Measurements from ENCODE around the gene TCP10L.
"Not testable (repeated sequence)": the region's sequence is repeated elsewhere in the genome, so short reads cannot be mapped to it uniquely, and the experiment has no call there.

TCP10L gene

DNA sequence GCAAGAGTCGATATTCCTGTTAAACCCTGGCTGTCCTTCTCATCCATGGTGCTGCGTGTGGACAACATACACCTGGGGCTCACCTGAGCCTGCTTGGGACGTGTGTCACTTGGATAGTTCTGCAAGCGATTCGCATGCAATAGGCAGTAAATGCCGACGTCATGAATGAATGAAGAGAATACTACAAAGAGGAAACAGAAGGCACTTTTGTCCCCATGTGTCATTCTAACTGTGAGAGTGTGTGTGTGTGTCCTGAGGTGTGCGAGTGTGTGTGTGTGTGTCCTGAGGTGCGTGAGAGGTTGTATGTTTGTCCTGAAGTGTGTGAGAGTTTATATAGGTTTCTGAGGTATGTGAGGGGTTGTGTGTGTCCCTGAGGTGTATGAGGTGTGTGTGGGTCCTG lies 647 bp upstream of the TCP10L start:
- DNase-seq (ENCODE audit: low read depth), result no peak

DNA sequence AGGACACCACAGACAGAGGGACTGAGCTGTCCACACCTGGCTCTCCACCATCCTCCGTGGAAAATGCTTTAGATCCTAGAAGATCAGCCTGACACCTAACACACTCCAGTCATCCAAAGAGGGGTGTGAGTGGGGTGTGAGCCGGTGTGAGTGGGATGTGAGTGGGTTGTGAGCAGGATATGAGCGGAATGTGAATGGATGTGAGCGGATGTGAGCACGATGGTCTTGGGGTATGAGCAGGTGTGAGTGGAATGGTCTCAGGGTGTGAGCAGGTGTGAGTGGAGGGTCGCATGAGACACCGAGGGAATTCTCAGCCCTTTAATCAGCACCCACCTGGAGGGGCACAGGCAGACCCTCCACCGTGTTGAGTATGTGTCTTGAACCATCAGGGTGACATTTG lies 851 bp downstream of the TCP10L start:
- no peak for DNase-seq (ENCODE audit: low read depth)

DNA sequence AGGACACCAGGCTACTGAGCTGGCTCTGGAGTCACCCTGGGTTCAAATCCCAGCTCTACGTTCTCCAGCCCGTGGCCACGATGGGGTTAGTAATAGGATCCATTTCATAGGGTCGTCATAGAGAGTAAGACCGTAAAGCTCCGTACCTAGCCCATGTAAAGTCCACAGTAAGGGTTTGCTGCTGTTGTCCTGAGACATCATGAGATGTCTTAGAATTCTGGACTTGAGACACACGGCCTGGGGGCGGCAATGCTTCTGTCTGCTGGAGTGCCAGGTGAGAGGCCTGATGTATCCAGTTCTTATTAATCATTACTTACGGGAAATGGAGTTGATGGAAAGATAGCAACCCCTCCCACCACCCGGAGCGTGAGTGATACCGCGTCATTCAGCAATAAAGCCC lies 3.6 kb downstream of the TCP10L start:
- DNase-seq (ENCODE audit: low read depth), result no peak

DNA sequence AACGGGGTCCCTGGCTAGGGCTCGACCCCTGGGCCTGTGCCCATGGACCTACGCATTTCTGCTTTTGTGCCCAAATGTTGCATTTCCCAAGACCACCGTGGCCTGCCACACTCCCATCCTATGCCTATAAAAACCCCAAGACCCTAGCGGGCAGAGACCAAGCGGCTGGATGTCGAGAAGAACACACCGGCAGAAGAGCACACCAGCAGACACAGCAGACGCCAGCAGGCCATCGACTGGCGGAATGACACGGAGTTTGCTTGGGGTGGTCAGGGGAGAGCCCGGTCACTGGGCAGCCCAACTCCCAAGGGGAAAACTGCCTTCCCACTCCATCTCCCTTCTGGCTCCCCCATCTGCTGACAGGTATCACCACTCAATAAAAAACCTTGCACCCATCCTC lies 4.4 kb downstream of the TCP10L start:
- no peak for DNase-seq (ENCODE audit: low read depth)

DNA sequence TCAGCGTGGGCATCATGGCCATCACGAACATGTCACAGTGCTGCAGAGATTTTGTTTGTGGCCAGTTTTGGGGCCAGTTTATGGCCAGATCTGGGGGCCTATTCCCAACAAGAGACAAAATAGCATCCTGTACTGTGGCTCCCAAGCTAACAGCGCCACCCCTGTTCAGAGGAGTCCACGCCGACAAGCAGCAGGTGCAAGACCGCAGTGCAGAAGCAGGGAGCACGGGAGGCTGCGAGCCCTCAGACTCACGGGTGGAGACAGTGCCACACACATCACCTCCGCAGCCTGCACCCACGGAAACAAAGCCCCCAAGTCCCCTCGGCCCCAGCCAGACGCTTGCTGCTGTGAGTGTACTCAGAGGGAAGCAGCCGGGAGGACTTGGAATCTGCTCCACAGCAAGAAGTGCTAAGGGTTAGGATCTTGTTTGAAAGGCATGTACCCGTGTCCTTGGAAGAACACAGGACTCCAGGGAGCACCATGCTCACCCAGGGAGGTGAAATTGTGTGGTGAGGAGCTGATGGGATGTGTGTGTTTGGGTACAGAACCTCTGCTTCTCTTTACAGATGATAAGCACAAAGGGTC lies 7.1 kb downstream of the TCP10L start:
- no peak for DNase-seq (ENCODE audit: low read depth)

DNA sequence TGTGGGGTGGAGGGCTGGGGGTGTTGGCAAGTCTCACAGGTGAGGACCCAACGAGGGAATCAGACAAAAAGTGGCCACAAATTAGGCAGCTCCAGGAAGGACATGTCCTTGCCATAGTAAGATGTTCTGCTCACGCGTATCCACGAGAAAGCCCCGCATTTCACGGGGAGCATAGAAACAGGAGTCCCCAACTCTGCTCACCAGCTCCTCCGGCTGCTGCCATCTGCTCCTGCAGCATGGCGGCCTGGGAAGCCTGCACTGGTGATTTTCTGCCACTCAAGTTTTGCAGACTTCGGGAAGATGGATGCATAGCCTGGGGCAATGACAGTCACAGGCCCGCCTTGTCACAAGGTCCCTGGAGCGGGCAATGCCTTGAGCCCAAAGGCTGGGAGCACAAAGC lies 9.3 kb downstream of the TCP10L start:
- DNase-seq (ENCODE audit: low read depth), result no peak

DNA sequence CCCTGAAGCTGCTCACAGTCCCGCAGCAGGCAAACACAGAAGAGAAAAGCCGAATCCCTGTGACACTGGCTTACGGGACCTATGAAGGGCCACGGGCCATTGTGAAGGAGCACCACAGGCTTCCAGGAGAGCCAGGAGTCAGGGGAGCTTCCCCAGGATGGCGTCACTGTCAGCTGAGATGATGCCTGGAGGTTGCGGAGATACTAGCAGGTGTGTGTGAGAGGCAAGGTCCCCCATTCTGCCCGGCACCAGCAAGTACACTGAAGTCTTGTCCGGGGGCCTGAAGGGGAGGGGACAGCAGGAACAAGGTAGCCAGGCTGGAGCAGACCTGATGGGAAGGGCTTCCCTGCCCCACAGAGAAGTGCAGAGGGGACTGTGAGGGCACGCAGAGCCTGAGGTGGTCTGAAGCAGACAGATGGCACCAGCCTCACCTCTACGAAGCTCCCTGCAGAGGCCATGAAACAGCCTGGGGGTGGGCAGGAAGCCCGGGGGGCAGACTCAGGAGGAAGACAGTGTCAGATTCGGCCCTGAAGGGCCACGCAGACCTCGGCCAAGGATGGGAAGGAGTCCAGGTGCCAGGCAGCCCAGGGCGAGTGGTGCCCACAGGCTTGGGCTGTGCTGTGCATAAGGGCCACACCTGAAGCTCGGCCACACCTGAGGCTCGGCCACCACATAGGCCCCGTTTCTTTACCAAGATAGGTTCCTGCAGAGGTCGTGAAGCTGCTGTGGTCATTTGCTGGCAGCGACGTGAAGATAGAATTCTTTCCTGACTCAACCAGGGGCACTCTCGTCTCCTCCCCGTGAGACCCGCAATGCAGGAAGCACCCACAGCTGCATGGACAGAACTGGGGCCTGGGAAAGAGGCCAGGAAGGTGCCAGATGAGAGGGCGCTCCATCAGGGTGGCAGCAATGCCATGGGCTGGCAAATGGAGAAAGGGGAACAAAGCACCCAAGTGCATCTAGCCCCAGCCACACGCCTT lies 10.1 kb downstream of the TCP10L start:
- no peak for DNase-seq (ENCODE audit: low read depth)

DNA sequence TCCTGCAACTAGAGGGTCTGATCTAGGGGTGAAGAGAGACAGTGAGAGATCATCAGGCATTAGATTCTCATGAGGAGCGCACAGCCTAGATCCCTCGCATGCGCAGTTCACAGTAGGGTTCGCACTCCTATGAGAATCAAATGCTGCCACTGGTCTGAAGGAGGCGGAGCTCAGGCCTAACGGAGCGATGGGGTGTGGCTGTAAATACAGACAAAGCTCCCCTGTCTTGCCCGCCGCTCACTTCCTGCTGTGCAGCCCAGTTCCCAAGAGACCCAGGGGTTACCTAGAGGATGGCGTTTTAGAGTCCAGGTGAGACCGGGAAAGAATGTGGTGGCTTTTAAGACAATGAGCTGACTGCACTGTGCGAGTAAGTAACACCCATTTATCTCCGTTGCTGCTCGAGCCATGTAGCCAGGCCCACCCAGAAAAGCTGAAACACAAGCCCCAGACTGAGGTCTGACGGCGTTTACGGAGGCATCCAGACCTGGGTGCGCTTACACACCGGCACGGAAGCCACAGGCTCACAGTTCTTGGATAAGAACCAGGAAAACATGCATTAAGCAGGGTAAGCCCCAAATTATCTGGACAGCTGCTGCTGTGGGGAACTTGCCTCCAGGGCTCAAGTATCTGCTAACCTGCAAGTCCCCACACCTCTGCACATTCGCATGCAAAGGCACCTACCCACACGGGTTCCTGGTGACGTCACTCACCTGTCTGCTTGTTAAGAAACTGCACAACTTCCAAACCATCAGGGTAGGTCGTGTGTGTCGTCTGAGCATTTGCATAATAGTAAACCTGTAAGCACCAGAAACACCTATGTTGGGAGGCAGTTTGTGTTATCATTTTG lies 12.5 kb downstream of the TCP10L start:
- DNase-seq (ENCODE audit: low read depth), result no peak

DNA sequence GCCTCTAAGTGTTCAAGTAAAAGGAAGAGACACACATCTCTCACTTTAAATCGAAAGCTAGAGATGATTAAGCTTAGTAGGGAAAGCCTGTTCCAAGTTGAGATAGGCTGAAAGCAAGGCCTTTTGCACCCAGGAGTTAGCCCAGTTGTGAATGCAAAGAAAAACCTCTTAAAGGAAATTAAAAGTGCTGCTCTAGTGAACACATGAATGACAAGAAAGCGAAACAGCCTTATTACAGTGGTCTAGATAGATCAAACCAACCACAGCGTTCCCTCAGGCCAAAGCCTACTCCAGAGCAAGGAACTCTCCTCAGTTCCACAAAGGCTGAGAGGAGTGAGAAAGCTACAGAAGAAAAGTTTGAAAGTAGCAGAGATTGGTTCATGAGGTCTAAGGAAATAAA lies 14.9 kb downstream of the TCP10L start:
- no peak for DNase-seq (ENCODE audit: low read depth)

DNA sequence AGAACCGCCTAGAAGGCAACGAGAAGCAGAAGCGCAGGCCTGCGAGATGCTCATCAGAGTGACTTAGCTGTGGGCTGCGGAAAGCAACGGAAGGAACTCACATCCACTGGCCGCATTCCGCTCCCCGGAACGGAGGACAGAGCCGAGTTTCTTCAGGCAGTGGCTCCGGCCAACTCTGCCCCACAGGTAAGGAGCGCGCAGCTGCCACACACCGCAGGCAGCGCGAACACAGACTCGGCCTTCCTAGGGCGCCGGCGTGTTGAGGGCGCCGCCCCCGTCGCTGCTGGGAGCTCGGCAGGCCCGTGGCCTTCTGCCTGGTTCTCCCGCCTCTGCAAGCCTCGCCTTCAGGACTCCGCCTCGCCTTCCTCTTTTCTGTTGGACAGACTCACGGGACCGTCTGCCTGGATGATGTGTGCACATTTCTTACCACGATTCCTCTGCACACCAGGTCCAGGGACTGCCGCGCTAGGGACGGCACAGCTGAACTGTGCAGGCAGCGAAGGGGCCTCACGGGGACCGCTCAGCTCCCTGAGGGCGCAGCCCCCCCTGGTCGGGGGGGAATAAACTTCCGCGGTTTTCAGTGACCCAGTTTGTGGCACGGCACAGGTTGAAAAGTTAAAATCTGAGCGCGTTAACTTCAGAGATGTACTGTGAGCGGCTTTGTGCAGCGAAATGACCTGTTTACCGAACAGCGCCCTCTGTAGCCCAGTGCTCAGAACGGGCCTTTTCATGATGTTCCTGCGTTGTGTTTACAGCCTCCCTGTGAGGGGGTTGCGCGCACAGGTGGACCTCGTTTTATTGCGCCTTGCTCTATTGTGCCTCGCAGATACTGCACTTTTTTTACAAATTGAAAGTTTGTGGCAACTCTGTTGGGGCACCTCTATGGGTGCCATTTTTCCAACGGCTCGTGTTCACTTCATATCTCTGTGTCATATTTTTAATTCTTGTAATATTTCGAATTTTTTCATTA lies 15.8 kb downstream of the TCP10L start:
- DNase-seq (ENCODE audit: low read depth), result peak; percentile 69

DNA sequence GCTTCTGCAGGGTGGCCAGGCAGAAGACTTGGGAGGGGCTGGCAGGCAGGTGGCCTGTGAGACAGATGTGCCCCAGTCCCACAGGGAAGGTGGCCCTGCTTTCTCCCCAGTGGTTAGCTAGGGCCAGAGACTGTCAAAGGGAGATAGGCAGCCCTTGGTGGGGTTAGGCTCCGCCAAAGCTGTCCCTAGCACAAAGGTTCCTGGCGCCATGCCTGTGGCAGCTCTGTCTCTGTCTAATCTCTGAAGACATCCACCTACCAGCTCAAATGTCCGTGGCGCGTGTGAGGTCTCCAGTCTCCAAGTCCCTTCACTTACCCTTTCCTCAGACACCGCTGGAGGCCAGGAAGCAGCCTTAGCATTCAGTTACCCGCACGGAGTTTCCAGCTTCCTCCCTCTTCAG lies 17.7 kb downstream of the TCP10L start:
- no peak for DNase-seq (ENCODE audit: low read depth)

DNA sequence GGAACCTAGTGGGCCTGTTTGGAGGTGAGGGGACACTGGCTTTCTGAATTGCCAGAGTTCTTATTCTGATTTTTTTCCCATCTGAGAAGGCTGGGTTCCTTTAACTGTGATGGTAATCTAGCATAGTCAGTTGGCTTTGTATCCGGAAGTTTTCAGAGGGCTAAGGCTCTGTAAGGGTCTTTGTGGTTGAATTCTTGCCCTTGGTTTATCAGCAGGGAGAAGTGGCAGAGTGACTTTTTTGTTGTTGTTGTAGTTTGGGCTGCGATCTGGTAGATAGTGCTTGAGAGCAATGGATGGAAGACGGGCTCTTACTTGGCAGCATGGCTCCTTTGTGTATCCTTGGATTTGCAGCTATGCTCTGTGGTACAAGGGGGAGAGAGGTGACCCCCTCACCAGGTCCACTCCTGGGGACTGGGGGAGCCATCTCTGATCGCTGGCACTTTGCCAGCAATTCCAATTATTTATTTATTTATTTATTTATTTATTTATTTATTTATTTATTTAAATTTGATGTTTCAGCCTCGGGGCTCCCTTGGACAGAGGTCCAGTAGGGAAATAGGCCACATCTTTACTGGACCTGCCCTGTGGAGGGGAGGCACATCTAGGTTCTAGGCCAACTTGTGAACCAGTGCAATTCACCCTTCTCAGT lies 18.5 kb downstream of the TCP10L start:
- DNase-seq (ENCODE audit: low read depth), result no peak

DNA sequence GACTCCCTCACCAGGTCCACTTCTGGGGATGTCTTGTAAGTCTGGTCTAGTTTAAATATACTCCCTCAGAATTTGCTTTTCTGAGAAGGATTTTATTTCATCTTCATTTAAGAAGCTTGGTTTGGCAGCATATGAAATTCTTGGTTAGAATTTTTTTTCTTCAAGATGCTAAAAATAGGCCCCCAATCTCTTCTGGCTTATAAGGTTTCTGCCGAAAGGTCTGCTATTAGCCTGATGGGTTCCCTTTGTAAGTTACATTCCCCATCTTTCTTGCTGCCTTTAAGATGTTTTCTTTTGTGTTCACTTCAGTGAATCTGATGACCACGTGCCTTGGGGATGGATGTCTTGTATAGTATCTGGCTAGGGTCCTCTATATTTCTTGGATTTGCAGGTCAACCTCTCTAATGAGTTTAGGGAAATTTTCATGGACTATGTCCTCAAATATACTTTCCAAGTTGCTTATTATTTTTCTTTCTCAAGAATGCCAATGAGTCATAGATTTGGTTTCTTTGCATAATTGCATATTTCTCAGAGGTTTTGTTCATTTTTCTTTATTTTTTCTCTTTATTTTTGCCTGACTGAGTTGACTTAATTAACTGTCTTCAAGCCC lies 19.4 kb downstream of the TCP10L start:
- DNase-seq (ENCODE audit: low read depth), result no peak

DNA sequence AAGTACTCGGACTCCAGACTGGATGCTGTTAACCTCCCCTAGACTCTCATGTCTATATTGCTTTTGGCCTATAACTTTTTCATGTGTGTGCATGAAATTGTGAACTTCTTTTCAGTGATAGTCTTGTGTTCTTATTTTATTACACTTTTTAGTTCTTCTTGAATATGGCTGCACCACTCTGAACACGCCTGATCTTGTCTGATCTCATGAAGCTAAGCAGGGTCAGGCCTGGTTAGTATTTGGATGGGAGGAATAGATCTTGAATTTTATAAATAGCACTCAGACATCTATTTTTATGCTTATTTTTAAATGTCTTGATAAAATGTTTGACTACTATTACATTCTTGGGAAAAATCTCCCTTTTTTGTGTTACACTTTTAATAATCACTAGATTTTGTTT lies 22.4 kb downstream of the TCP10L start:
- DNase-seq (ENCODE audit: low read depth), result no peak

DNA sequence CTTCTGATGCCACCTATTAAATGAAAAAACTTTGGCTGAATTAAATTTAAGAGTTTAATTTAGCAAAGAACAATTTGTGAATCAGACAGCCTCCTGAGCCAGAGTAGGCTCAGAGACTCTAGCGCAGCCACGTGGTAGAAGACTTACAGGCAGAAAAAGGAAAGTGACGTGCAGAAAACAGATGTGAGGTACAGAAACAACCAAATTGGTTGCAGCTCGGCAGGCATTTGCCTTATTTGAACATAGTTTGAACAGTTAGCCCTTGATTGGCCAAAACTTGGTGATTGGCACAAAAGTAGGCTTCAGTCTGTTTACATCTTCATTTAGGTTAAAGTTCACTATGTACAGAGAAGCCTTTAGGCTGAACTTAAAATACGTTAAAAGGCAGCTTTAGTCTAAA lies 22.9 kb downstream of the TCP10L start:
- DNase-seq (ENCODE audit: low read depth), result no peak

DNA sequence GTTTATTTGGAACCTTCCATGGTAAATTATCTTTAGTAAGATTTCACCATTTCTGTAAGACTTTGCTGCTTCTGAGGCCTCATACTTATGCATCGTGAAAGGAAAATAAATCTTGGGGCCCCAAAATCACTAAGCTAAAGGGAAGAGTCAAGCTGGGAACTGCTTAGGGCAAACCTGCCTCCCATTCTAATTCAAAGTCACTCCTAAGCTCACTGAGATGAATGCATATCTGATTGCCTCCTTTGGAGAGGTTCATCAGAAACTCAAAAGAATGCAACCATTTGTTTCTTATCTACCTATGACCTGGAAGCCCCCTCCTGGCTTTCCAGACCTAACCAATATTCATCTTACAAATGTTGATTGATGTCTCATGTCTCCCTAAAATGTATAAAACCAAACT lies 23.8 kb downstream of the TCP10L start:
- not testable (repeated sequence) for DNase-seq (ENCODE audit: low read depth)

DNA sequence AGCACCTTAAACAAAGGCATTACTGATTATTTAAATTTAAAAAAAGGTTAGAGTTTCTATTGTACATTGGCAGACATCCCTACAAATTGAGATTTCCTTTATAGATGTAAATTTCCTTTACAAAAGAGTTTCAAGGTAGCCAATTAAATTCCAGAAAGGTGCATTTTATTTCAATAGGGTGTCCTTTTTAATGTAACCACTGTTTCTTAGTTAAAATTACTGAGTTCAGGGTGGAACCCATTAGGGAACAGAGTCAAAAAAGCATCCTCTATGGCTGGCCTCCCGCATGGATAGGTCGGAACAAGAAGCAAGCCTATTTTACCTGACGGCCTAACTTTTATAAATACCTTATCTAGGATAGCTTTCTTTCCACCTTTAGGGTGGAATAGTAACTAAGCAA lies 24.4 kb downstream of the TCP10L start:
- no peak for DNase-seq (ENCODE audit: low read depth)

DNA sequence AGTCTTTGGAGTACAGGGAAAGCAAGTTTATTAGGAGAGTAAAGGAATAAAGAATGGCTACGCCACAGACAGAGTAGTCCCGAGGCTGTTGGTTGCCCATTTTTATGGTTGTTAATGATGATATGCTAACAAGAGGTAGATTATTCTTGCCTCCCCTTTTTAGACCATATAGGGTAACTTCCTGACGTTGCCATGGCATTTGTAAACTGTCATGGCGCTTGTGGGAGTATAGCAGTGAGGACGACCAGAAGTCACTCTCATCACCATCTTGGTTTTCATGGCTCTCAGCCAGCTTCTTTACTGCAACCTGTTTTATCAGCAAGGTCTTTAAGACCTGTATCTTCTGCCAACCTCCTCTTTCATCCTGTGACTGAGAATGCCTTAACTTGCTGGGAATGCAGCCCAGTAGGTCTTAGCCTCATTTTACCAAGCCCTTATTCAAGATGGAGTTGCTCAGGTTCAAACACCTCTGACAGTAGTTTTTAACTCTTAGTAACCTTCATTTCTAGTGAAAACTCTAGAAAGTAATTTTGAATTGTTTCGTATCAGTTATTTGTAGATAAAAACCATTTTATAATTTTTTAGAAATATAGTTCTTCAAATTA lies 26.2 kb downstream of the TCP10L start:
- DNase-seq (ENCODE audit: low read depth), result no peak

DNA sequence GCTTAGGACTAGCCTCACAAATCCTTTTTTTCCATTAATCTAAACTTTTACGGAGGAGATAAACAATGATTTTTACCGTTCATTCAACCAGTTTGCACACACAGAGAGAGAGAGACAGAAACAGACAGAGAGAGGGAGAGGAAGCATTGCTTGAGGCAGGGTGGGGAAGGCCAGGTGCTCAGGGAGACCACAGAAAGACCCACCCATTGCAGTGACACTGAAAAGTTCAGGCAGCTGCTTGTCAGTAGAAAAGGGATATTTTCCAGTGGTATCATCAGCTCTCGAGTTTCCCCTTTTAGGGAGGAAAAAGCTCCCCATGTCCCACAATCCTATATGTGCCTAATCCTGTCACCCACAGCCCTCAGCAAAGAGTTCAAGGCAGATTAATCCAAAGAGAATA lies 27.2 kb downstream of the TCP10L start:
- DNase-seq (ENCODE audit: low read depth), result no peak

Measured in stimulated activated CD8-positive, alpha-beta memory T cell treated with anti-CD3 and anti-CD28 coated beads, Interleukin-12 subunit alpha, Interleukin-12 subunit beta, amount 100 ng/mL, for 1 hour (primary cell).